Dedifferentiated amniotic fluid mesenchymal stem cell (primary cell): ENCODE measurements around the gene VPS52.
"Not testable (repeated sequence)": the region's sequence is repeated elsewhere in the genome, so short reads cannot be mapped to it uniquely, and the experiment has no call there.

Experiments
- DNase-seq: peaks from one replicate; pipeline ENCODE4 v3.0.0-alpha.2; 2016; ENCODE audit errors: extremely low spot score

The VPS52 gene

DNA sequence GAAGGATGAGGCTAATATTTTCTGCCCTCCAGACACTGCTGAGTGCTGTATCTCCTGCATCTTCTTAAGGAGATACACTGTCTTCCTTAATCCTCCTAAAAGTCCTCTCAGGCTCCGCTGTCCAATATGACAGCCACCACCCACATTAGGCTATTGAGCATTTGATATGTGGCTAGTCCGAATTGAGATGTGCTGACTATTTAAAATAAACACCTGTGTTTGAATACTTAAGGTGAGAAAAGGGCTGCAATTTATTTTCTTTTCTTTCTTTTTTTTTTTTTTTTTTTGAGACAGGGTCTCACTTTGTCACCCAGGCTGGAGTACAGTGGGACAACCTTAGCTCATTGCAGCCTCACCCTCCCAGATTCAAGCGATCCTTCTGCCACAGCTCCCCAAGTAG lies 30.2 kb upstream of the VPS52 start:
- DNase-seq = no peak

DNA sequence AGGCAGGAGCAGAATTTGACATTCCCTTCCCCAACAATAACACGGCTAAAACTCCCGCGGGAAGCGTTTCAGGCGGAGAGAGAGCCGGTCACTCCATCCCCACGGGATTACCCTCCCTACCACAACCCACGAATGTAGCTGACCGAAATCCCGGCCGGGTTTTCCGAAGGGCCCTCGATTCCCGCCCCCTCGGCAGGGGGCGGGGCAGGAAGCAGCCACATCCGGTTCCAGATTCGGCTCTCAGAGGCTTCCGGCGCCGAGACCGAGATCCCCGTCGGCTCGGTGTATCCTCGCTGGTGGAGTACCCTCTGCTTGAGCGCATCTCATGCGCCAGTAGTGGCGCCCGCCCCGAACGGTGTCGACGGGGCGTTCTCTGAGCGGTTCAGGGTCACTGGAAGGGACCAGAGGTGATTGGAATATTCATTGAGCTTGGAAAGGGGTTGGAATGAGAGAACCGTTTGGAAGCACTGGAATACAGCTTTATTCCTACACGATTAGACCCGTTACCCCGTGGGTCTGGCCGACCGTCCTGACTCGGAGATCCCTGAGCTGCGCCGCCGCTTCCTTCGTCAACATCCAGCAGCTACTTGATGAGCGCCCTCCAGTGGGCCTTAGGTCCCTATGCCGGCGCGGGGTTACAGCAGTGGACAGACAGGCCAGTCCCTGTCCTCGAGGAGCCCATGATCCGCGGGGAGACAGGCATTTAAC lies 27.7 kb upstream of the VPS52 start:
- DNase-seq = peak; percentile 93

DNA sequence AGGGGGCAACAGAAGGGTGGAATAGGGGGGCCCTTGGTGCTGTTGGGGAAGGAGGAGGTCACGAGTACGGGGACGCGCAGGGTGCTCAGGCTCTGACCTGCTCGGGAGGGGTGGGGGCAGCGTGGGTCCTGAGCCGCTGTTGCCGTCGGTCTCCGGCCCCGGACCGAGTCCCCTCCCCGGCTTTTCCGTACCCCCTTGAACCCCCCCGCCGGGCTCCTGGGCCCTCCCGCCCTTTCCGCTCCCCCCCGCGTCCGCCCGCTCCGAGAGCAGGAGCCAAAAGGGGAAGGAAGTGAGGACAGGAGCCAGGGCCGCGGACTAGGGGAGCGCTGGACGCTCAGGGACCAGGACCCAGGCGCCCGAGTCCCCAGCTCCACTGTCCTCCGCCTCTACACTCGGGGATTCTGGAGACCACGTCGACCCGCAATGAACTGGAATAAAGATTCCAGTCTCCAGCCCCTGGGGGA lies 27.1 kb upstream of the VPS52 start, which contains the start of gene RGL2:
Gene RGL2, minus strand, starts transcription at position 170 of the 464 bp plus-strand sequence. CDS start 332 bp downstream, outside the sequence.
- DNase-seq = peak; percentile 22

DNA sequence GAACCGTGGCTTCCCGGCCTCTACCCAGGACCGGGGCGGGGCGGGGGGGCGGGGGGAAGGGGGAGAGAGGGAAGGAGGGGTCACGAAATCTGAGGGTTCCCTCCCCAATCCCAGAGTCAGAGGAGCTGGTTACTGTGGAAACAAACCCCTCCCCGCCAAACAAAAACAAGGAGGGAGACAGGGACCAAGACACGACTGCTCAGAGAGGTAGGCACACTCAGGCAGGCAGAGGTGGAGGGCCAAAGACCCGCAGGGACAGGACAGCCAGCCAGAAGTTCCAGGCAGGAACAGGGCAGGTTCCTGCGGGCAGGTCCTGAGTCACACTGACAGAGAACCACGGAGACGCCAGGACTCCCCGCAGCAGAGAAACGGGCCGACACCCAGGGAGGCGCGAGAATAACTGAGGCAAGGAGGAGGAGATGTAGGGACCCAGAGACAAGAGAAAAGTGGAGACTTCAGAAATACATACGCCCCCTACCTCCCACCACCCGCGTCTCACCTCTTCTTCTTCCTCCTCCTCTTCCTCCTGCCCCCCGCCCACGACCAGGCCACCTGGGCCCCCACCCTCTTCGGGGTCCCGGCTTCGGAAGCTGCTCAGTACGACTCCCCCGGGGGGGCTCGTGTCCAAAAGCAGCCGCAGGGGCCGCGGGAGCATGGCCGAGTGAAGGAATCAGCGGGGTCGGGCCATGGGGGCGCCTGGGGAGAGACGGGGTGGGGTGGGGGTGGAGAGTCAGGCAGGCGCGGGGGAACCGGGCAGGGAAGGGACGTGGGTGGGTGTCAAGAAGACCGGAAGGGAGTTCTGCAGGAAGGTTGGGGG lies 26.5 kb upstream of the VPS52 start:
- peak; percentile 68 for DNase-seq

DNA sequence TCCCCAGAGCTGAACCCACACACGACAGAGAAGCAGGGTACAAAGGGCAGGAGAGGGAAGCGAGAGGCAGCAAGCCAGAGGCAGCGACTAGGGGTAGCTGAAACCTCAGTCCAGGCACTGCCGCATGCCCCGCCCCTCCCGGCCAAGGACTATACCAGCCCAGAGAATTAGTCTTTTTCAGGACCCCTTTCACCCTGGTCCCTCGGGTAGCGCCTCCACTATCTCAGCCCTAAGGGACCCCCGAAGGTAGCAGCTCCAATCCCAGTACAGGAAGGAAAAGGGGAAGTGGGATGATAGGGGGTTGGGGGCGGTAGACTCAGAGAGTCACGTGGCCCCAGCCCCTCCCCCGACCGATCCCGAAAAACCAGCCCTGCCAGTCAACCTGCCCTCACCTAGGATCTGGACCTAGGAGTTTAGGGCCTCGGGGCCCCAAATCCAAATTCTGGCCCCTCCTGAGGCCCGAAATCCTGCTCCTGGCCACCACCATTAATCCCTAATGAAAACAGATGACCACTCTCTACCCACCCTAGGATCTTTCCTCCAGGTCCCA lies 25.8 kb upstream of the VPS52 start:
- DNase-seq = no peak

DNA sequence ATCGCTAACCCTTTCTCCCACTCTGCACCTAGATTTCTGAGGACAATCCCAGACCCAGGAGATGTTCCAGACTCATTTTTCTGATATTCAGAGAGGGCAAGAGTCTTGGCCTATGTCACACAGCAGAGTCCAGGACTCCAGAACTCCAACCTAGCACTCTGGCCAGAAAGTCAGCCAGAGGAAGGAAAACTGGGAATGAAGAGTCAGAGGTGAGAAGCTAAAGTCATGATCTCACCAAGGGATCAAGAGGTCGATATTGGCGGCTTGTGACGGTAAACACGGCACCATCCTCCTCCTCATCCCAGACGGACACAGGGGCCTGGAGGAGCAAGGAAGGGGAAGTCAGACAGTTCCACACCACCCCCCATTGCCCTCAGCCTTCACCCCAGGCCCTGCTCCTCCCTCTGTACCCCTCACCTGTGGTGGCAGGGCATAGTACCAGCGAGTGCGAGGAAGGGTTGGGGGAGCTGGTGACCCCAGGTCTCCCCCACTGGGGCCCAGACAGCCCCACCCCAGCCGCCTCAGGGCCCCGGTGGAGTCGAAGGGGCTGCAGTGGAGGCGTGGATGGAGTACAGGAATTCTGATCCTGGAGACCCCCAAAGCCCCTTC lies 25.2 kb upstream of the VPS52 start:
- DNase-seq = no peak

- DNase-seq = no peak
These were observed 24.1 kb upstream of the VPS52 start for GRCh38 chr6:33295621-33296369.

- no peak for DNase-seq
These were observed 22.6 kb upstream of the VPS52 start for GRCh38 chr6:33294086-33294823.

DNA sequence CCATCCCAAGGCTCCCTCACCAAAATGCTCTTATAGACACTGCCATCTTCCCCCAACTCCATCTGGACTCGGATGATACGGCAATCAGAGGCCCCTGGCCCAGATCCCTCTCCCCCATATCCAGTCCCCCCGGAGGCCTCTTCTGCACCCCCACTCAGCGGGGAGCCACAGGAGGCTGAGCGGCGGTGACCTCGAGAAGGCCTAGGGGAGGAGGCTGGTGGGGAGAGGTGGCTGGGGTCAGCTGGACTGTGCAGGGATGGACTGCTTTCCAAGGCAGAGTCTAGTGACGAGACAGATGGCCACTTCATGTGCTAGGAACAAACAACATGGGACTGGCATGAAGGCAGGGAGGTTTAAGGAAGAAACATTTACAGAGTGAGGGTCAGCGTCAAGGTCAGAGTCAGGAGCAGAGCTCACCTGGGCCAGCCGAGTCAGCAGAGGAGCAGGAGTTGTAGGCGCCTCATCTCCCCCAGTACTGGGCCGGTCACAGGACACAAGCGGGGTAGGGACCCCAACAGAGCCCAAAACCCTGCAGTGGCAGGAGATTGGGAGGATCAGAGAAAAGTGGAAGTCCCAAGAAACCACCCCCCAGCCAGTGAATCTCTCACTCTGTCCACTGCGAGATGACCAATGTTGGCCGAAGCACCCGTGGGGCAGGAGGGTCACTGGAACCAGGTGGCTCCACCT lies 21.5 kb upstream of the VPS52 start:
- no peak for DNase-seq

GRCh38 chr6:33290459-33290858 lies 18.8 kb upstream of the VPS52 start:
- no peak for DNase-seq

DNA sequence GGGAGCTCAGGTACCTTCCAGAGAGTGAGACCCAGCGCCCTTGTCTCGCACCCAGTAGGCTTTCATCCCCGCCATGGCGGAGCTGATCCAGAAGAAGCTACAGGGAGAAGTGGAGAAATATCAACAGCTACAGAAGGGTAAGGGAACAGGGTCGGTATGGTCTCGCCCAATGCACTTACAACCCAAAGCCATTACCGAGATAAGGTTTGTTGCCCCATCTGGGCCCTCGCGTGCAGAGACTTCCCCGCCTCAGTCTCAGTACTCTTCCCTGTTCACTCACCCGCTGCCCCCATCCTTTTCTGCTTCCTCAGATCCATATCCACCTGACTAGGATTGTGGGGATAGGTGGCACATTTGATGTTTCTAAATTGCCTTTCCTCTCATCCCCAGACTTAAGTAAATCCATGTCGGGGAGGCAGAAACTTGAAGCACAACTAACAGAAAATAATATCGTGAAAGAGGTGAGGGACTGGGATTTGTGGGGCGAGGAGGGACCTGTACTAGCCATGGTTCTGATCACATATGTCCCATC lies 18.2 kb upstream of the VPS52 start:
- no peak for DNase-seq

DNA sequence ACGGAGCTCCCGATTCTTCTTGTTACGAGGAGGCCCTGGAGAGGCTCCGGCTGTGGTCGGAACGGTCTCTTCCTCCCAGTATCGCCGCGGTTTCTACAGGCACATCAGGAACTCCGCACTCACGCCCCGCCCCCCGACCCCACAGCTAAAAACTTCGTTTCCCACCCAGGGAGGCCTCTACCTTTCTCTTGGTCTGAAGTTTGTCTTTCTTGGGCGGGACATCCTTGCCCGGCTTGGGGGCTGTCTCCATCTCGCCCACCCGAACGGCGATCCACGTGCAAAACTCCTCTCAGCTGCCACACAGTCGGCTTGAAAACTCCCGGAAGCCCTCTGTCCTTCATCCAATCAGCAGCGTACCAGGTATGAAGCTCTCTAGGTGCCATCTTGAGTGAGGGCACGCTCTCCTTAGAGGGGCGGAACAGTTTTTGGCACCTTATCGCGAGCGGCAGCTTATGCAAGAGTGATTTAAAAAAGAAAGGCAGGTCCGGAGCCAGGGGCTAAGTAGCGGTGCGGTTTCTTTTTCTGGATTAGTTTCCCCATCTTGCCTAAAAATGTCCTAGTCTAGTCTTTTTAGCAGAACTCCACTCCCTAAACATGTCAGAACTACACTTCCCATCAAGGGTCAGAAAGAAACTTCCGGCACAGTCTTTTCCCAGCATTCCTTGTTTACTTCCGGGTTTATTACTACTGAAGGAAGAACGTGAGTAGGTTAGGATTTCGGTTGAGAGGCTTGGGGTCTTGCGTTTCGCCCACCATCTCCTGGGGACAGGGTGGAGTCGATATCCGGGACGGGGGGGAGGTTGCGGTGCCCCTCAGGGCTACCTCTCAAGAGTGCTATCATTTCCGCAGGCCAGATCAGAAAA lies 17.5 kb upstream of the VPS52 start, which contains the start of the genes PFDN6 and WDR46:
Gene PFDN6, plus strand, starts transcription at position 681 of the 863 bp plus-strand sequence. CDS start 256 bp downstream, outside the sequence.
Gene WDR46, minus strand, starts transcription at position 319 of the 863 bp plus-strand sequence. Its CDS starts 69 bp downstream, at position 250.
- peak; percentile 95 for DNase-seq

GRCh38 chr6:33288141-33288920 lies 16.7 kb upstream of the VPS52 start:
- DNase-seq = no peak

GRCh38 chr6:33286946-33287914 lies 15.6 kb upstream of the VPS52 start:
- no peak for DNase-seq

DNA sequence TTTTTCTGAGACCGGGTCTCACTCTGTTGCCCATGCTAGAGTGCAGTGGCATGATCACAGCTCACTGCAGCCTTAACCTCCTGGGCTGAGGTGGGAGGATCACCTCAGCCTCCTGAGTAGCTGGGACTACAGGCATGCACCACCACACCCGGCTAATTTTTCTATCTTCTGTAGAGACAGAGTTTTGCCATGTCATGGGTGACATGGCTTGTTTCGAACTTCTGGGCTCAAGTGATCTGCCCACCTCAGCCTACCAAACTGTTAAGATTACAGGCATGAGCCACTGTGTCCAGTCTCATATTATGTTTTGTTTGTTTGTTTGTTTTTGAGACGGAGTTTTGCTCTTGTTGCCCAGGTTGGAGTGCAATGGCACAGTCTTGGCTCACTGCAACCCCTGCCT lies 13.5 kb upstream of the VPS52 start:
- DNase-seq = not testable (repeated sequence)

GRCh38 chr6:33280539-33280938 lies 8.9 kb upstream of the VPS52 start:
- no peak for DNase-seq
